Measurements from ENCODE around the gene HEPHL1.

DNA sequence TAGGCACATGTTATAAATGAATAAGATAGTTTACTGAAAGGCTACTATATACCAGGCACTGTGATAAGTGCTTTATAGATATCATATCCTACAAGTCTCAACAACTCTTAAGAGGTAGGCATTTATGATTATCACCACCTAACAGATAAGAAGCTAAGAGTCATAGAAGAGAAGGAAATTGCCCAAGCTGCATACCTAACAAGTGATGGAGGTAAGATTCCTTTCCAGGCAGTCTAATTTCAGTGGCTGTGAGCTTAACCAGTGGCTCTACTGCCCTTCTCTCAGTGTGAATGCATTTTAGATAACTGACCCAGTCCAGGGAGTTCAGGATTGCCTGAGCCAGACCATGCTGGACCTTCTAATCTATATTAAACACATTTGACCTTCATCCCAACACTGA lies 39.2 kb downstream of the HEPHL1 start:
- TF ChIP-seq, protein P1, sequence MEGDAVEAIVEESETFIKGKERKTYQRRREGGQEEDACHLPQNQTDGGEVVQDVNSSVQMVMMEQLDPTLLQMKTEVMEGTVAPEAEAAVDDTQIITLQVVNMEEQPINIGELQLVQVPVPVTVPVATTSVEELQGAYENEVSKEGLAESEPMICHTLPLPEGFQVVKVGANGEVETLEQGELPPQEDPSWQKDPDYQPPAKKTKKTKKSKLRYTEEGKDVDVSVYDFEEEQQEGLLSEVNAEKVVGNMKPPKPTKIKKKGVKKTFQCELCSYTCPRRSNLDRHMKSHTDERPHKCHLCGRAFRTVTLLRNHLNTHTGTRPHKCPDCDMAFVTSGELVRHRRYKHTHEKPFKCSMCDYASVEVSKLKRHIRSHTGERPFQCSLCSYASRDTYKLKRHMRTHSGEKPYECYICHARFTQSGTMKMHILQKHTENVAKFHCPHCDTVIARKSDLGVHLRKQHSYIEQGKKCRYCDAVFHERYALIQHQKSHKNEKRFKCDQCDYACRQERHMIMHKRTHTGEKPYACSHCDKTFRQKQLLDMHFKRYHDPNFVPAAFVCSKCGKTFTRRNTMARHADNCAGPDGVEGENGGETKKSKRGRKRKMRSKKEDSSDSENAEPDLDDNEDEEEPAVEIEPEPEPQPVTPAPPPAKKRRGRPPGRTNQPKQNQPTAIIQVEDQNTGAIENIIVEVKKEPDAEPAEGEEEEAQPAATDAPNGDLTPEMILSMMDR (IDR thresholded peaks at IDR 0.05), result no peak
- TF ChIP-seq POLR2AphosphoS5 (IDR thresholded peaks at IDR 0.05) (no peak), POLR2A (IDR thresholded peaks at IDR 0.05) (no peak)
